HEK293 (cell line): ENCODE results near the gene RNF41.

ENCODE experiments used
- CTCF ChIP-seq: fragments of 450-650 bp; formaldehyde crosslinking; IDR thresholded peaks from 2 replicates; pipeline ENCODE4 v1.5.1; 2016; ENCODE audit warnings: missing biosample characterization, missing genetic modification characterization
- YY1 ChIP-seq: fragments of 450-650 bp; formaldehyde crosslinking; IDR thresholded peaks from 2 replicates; pipeline ENCODE4 v1.5.1; 2018; ENCODE audit warnings: missing biosample characterization, missing genetic modification characterization
- ZBTB8A ChIP-seq: fragments of 450-650 bp; formaldehyde crosslinking; IDR thresholded peaks from 2 replicates; pipeline ENCODE4 v1.5.1; 2016; ENCODE audit warnings: missing biosample characterization, missing genetic modification characterization
- ZSCAN18 ChIP-seq: fragments of 450-650 bp; formaldehyde crosslinking; IDR thresholded peaks from 2 replicates; pipeline ENCODE4 v1.5.1; 2016; ENCODE audit warnings: missing biosample characterization, missing genetic modification characterization

- TF ChIP-seq ZSCAN18 (no peak), CTCF (tag by site-specific recombination) (peak; percentile 92), ZBTB8A (no peak), YY1 (tag by site-specific recombination) (peak; percentile 50; the same call in 1 of the 2 replicates)
Measured at GRCh38 chr12:56189099-56189917, 32.4 kb downstream of the RNF41 start, which contains the start of gene SMARCC2.
